Astrocyte of the cerebellum (primary cell): Measurements from ENCODE around the gene ZBTB5.

Source experiments
- DNase-seq: peaks from one replicate; pipeline ENCODE4 v3.0.0-alpha.2; 2011; ENCODE audit warnings: low read depth
- H3K4me3 ChIP-seq: 2 replicates; pipeline ENCODE4 v1.5.1; 2011; ENCODE audit warnings: mild to moderate bottlenecking, low read depth, low read length, moderate library complexity
- in situ Hi-C: cut with HindIII; loops from 2 replicates; pipeline ENCODE4 v1.10.0; 2017; ENCODE audit warnings: low sequenced_read_pairs
- TF ChIP-seq, protein P1 (sequence below): IDR thresholded peaks from 2 replicates; pipeline ENCODE4 v1.5.1; 2012; ENCODE audit warnings: low read length, low read depth, moderate library complexity, mild to moderate bottlenecking; ENCODE audit errors: missing control alignments

Gene ZBTB5

DNA sequence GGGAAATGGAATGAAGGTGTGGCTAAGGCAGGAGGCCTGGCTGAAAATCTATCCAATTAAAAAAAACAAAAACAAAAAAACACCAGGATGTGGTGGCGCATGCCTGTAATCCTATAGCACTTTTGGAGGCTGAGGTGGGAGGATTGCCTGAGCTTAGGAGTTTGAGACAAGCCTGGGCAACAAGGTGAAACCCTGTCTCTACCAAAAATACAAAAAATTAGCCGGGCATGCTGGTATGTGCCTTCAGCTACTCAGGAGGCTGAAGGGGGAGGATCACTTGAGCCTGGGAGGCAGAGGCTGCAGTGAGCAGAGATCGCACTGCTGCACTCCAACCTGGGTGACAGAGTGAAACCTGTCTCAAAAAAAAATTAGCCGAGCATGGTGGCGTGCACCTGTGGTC is 21.7 kb downstream of the ZBTB5 start:
- H3K4me3 ChIP-seq: no peak overlapping the region
- in situ Hi-C loops: no loop called here
- TF ChIP-seq, protein P1, sequence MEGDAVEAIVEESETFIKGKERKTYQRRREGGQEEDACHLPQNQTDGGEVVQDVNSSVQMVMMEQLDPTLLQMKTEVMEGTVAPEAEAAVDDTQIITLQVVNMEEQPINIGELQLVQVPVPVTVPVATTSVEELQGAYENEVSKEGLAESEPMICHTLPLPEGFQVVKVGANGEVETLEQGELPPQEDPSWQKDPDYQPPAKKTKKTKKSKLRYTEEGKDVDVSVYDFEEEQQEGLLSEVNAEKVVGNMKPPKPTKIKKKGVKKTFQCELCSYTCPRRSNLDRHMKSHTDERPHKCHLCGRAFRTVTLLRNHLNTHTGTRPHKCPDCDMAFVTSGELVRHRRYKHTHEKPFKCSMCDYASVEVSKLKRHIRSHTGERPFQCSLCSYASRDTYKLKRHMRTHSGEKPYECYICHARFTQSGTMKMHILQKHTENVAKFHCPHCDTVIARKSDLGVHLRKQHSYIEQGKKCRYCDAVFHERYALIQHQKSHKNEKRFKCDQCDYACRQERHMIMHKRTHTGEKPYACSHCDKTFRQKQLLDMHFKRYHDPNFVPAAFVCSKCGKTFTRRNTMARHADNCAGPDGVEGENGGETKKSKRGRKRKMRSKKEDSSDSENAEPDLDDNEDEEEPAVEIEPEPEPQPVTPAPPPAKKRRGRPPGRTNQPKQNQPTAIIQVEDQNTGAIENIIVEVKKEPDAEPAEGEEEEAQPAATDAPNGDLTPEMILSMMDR: no peak

GRCh38 chr9:37442556-37442955 is 22.7 kb downstream of the ZBTB5 start:
- H3K4me3 ChIP-seq: no peak overlapping the region
- TF ChIP-seq, protein P1: no peak
- in situ Hi-C loops: no loop called here
- no peak for DNase-seq

More for the DNA sequence above, 21.7 kb downstream of the ZBTB5 start:
- no peak for DNase-seq

- DNase-seq: no peak
- no peak overlapping the region for H3K4me3 ChIP-seq
- in situ Hi-C loops: no loop called here
- TF ChIP-seq, protein P1: no peak
Observed at GRCh38 chr9:37441776-37442370, 23.4 kb downstream of the ZBTB5 start.

- in situ Hi-C loops: no loop called here
- TF ChIP-seq, protein P1: no peak
- H3K4me3 ChIP-seq: no peak overlapping the region
- DNase-seq: no peak
Observed at GRCh38 chr9:37438359-37438758, 26.9 kb downstream of the ZBTB5 start.

GRCh38 chr9:37437621-37438020 is 27.6 kb downstream of the ZBTB5 start:
- in situ Hi-C loops: no loop called here
- TF ChIP-seq, protein P1: no peak
- H3K4me3 ChIP-seq: no peak overlapping the region
- DNase-seq: no peak

DNA sequence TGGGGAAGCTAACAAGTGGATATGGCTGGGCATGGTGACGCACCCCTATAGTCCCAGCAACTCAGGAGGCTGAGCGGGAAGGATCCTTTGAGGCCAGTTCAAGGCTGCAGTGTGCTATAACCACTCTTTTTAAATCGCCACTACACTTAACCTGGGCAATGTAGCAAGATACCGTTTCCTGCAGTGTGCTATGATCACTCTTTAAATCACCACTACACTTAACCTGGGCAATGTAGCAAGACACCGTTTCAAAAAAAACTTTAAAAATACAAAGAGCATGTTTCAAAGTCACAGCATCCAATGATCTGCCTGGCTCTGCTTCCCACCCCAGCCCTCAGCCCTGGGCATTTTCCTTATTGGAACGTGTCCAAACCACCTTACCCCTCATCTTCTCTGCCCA is 28.2 kb downstream of the ZBTB5 start:
- in situ Hi-C loops: no loop called here
- H3K4me3 ChIP-seq: no peak overlapping the region
- DNase-seq: no peak
- TF ChIP-seq, protein P1: no peak
